Hematopoietic multipotent progenitor cell treated with erythropoietin and hydrocortisone succinate and interleukin-3 and kit ligand, for 4 days (in vitro differentiated cells): ENCODE data around the gene UGDH.
"Not testable (repeated sequence)": the region's sequence is repeated elsewhere in the genome, so short reads cannot be mapped to it uniquely, and the experiment has no call there.

ENCODE experiments used
- DNase-seq: peaks from one replicate; pipeline ENCODE4 v3.0.0-alpha.2; 2015

The UGDH gene

DNA sequence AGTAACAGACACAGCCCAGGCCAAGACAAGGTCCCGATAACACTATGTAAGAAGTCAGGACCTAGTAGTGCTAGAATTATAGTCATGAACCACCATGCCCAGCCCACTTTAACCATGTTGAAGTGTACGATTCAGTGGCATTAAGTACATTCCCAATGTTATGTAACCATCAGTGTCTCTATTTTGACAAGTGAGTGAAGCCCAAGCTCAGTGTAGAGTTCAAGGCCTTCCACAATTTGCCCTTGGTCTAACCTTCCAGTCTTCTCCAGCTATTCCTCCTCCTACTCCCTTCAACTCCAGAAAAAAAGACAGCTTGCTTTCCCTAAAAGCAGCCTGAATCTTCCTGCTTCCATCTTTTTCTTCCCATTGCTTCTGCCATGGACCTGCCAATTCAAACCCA is 36.9 kb downstream of the UGDH start:
- DNase-seq = no peak

- no peak for DNase-seq
These were observed 40.9 kb downstream of the UGDH start for GRCh38 chr4:39486221-39486804.

DNA sequence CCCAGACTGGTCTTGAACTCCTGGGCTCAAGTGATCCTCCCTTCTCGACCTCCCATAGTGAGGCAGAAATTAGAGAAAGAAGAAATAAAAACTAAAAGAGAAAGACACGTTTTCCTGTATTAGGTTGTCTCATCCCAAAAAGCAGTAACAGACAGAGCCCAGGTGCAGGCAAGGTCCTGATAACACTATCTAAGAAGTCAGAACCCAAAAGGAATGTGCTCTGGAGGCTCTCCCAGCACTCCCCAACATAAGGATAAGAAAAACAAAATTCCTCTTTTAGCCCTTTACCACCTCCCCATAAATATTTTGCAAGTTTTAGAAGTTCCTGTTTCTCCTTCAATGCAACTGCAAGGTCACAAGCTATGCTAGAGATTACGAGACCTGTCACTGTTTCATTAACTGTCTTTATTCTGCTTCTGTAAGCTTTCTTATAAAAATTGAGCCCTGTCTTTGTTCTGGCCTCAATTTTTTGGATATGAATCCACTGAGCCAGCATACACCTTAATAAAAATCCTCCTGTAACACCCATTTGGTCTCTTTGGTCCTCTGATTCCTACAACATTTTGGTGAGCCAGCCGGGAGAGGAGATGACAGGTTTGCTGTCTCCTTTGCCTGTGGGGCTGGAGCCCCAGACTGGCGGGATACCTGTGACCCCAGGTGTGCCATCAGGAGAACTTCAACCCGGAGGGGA is 42.5 kb downstream of the UGDH start:
- peak; percentile 41 for DNase-seq

GRCh38 chr4:39480902-39481695 is 46.1 kb downstream of the UGDH start:
- DNase-seq = peak; percentile 12

DNA sequence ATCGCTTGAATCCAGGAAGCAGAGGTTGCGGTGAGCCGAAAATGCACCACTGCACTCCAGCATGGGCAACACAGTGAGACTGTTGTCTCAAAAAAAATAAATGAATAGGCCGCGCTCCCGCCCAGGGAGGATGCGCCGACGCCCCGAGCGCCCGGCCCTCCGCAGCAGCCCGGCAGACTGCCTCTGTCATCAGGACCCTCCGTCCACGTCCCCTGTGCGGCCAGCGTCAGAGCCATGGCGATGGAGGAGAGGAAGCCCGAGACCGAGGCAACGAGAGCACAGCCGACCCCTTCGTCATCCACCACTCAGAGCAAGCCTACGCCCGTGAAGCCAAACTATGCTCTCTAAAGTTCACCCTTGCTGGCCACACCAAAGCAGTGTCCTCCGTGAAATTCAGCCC is 47.0 kb downstream of the UGDH start:
- DNase-seq = no peak

DNA sequence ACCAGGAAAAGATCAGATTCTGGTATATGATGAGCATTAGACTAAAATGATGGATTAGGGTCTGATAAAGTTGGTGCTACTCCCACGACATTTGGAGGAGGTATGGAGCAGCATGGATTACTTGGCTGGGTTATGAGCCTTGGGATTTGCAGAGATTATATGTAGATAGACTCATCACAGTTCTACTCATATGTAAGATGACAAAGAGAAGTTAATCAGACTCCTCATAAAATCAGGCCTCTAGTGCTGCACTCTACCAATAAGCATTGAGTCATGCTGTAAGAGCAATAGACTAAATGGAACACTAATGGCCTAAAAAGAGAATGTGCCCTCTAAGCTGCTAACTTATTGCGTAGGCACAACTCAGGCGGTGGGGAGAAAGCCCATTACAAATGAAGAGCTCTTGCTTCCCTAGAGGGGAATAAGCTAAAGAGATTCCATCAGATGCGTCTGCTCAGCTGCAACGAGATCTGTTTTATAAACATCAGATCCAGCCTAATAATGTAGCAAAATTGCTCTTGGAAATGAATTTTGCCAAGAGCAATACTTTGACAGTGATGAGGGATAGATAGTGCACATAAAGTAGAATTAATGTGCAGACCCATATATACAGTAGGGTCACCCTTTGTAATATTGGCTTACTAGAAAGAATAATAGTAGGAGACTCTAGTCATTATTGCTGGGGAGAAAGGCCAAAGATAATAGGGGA is 50.9 kb downstream of the UGDH start:
- DNase-seq = no peak

DNA sequence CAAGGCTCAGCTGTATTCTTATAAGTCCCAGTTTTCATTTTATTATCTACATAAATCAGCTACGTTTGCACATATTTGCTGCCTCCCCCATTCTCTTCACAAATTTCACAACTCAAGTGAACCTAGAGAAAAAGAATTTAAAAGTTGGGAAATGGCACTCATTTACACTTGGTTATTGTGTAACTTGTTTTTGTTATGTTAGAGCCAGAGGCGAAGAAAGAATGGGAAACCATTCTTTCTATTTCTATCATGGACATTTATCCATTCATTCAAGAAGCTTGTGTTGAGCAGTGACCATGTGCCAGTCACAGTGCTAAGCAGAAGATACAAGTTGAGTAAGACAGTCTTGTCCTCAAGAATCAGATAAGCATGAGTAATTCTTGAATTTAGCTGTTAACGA is 54.8 kb downstream of the UGDH start:
- DNase-seq = no peak

DNA sequence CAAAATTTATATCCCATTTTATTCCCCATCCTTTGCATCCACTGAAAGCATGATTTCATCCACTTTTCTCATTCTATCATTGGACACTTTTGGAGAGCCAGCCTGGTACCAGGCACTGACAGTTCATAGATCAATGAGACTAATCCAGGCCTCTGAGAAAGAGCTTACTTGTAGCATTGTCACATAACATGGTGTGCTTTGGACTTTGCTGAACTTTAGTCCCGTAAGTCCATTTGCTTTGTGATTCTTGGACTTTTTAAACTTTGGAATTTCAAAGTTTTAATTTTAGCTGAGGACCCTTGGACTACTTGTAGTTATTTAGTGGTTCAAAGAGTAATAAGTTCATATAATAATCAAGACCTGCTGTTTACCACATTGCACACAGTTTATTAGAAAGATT is 56.8 kb downstream of the UGDH start:
- no peak for DNase-seq

DNA sequence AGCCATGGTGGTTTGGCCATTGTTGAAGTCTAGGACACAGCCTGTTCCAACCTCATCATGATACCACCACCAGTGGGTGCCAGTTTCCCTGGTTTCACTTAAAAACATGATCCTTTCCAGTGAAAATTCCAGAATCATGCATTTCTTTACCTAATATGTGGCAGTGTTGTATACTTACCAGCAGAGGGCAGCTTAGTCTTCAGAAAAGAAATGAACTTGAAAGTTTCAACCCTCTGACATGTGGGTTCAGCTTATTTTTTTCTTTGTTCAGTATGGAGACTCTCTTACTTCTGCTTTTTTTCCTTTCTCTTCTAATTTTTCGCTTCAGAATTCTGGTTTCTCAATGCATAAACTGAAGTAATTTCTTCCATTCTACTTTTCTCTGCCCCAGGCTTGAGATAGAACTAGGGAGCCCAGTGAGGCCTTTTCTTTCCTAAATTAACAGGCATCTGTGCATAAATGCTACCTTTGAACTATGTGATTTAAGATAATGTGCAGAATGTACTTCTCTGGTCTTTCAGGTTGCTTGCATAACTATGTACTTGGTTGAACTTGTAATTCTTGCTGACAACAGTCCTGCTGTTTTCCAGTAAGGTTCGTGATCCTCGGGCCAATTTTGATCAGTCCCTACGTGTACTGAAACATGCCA is 57.7 kb downstream of the UGDH start:
- peak; percentile 92 for DNase-seq

DNA sequence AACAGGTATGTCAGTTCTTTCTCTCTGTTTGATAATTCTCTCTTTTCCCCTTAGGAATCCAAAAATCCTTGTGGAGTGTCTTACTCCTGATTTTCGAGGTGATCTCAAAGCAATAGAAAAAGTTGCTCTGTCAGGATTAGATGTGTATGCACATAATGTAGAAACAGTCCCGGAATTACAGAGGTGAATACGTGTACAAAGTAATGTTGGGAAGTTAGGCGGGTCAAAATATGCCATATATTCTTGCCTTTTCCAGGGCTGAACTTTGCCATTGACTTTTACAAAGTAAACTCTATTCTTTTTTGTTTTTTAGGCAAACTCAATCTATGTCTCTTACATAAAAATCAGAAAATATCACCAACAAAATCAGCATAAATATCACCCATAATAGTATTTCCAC is 59.8 kb downstream of the UGDH start:
- no peak for DNase-seq

DNA sequence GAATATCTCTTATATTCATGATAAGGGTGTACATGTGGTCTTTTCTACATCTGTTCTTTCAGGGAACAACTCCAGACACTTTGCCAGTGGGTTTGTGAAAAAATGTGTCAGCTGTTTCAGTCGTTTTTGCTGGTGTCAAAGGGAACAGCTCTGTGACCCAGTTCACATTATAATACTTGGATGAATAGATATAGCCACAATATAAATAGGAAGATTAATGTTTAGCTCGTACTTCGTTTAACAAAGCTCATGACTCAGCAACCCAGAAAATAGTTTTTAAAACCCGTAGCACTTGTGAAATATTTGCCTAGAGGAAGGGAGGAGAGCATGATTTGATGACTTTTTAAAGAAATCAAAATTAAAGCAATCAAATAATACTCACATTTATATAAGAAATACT is 60.5 kb downstream of the UGDH start:
- no peak for DNase-seq

DNA sequence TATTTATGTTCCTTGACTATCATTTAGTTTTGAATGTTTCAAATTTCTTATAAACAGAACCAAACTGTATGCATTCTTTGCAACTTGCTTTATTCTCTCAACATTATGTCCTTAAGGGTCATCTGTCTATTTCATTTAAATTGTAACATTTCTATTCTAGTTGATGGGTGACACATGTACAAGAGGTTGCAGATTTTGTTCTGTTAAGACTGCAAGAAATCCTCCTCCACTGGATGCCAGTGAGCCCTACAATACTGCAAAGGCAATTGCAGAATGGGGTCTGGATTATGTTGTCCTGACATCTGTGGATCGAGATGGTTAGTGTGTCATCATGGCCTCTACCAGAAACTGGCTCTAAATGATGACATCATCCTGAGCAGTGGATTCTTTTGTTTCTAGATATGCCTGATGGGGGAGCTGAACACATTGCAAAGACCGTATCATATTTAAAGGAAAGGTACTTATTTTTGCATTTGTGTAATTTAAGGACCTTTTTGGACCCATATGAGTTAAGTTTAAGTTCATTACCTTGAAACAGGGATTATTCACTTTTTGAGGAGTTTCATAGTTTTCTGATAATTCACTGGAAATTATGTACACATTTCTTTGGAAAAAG is 62.2 kb downstream of the UGDH start:
- DNase-seq = peak; percentile 82

DNA sequence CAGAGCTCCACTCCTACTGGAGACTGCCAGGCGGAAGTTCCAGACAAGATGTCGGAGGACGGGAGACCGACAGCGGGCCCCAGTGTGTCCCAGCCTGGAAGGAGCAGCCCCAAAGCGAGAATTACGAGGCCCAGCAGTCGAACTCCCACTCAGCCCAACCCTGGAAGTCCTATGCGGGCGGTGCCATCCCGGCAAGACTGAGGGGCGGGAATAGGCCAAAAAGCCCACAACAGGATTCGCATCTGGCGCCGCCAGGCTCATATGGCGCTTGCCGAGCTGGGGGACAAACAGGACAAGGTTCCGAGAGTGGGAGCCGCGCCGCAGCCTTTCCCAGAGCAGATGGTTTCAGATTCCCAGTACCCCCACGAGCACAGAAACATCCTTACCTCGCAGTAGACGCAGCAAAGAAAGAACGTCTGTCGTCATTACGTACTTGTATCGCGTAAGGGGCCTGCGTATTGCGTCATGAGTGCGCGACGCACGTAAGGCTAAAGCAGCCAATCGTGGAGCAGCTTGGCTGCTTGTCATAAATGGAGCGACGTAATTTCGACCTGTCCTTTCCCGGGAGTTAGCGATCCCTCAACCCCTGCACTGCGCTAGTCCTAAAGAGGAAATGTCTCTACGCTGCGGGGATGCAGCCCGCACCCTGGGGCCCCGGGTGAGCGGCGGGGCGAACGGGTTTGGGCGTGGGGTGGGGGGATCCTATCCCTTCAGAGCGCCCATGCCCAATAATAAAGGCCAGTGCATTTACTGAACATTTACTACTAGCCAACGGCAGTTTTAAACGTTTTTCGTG is 68.5 kb downstream of the UGDH start, which contains the start of the genes LIAS and RPL9:
LIAS (plus strand) TSS at position 552 of the 796 bp plus-strand sequence; CDS start at position 614, 62 bp downstream.
RPL9 (minus strand) TSS at position 418 of the 796 bp plus-strand sequence. CDS start 483 bp downstream, outside the sequence.
- peak; percentile 99 for DNase-seq

GRCh38 chr4:39458161-39458504 is 69.1 kb downstream of the UGDH start:
- DNase-seq = not testable (repeated sequence)

DNA sequence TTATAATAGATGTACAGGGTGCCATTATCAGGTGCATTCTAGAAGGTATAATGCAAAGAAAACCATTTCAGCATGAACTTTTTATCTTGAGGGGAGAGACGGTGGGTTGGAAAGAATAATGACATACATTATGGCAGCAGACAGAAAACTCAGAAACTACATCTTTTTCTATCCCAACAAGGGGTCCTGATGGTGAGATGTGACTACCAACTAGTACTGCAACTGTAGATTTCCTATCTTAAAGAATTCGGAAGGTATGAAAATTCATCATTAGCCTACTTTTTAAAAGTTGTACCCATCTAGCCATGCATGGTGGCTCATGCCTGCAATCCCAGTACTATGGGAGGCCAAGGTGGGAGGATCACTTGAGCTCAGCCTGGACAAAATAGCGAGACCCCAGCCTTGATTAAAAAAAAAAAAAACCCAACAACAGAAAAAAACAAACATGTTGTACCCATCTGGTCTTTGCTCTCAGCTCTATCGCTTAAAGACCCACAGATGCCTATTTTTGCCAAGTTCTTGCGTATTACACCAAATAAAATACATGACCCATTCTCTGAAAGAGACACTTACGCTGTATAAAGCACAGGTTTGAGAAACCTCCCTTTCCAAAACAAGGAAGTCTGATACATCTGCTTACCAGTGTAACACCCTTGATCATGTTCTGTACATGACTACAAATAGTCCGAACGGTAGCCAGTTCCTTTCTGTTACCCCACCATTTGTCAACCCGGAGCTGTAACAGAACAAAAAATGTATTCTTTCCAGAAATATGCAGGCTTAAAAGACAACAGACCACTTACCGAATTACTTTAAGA is 70.1 kb downstream of the UGDH start:
- no peak for DNase-seq

DNA sequence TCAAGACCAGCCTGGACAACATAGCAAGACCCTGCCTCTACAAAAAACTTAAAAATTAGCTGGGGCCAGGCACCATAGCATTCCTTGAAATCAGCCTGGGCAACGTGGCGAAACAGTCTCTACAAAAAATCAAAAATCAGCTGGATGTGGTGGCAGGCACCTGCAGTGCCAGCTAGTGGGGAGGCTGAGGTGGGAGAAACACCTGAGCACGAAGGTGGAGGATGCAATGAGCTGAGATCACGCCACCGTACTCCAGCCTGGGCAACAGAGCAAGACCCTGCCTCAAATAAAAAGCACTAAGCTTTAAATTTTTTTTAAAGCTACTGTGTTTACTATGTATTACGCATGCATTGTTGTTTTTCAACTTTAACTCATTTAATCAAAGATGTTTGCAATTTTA is 71.8 kb downstream of the UGDH start:
- DNase-seq = no peak

DNA sequence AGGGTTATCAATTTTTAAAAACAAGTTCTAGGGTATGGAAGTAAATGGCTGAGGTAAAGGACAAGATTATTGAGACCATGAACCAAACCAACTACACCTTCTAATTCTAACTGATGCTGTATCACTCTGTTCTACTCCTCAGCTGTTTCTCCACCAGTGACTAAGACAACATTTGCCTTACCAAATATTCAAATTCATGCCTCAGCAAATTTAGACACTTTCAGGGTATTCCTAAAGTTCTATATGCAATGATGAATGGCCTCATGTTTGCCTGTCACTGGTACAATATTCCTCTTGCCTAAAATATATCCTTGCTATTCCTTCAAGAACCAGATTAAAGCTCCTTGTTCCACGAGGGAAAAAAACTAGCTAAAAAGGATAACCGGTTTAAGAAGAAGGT is 73.5 kb downstream of the UGDH start:
- no peak for DNase-seq

DNA sequence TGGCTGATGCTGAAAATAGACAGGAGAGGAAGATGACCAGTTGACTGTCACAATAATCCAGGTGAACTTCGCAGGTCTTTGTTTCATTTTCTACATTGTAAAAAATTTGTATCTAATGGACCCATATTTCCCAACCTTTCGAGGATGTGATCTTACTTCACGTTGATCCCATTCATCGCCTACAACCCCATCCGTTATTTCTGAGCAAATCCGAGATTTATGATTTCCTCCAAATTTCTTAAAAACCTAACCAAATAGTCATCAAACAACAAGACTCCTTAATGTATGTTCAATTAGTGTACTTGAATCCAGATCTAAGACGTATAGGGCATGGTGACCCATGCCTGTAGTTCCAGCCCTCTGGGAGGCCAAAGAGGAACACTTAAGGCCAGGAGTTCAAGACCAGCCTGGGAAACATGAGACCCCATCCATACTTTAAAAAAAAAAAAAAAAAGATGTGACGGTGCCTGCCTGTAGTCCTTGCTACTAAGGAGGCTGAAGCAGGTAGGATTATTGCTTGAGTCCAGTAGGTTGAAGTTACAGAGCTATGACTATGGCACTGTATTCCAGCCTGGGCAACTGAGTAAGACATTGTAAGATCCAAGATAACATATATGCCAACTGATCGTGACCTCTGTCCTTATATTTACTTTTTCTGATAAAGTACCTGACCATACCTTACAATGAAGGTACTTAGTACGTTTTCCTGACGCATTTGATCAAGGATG is 74.2 kb downstream of the UGDH start:
- no peak for DNase-seq

DNA sequence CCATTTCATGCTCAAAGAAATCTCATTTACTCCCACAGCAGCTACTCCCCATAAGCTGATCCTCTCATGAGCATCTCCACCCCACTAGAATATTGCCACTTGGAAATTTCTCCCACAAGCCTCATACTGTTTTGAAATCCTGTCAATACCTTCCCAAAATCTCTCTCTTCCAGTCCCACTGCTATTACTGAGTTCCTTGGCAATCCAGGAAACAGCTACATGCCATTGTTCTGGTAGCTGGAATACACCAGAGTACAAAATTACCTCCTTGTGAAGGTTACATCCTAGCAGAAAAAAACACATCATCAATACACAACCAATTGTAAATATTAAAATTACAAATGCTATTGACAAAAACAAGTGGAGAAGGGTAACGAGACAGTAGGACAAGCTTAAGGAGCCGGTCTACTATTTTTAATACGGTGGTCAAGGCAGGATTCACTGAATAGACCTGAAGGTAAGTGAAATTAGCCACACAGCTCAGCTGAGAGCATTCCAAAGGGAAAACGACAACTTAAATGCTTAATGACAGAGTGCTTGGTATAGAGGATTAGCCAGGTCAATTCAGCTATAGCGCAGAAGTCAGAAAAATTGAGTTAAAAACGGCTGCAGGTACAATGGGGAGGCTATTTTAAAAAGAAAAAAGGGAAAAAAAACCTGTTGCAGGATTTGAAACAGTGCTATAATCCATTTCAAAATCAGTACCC is 74.9 kb downstream of the UGDH start:
- no peak for DNase-seq
